T-helper 1 cell treated with Interleukin-12 subunit alpha and Interleukin-12 subunit beta and Interleukin-4 antibody, amounts not matched to agents 30 ng/mL and 1 ng/mL, for 36 hours (primary cell): ENCODE results near the gene DENND1B. TPM values are rescaled to one million over a fixed set of nuclear protein-coding genes. Genes with fewer than 3 reads are reported as not detected.
"Not testable (repeated sequence)": the region's sequence is repeated elsewhere in the genome, so short reads cannot be mapped to it uniquely, and the experiment has no call there.

ENCODE experiments used
- intact Hi-C: fragments of 100-400 bp; cut with micrococcal nuclease; formaldehyde crosslinking; loops from one replicate; pipeline ENCODE4 v1.15.1; 2024
- total RNA-seq: library from RNA; stranded (reverse); gene quantifications from 2 replicates; pipeline ENCODE4 v1.2.3, GENCODE V29; 2022

Gene DENND1B
- total RNA-seq, 1 donor from 2014 or later = 27.8 TPM

- intact Hi-C loops = loop anchor here (1.0 kb wide), 1 partner anchor 8 kb away; no protein-coding TSS in a partner anchor
These were observed 11.0 kb upstream of the DENND1B start for GRCh38 chr1:197786280-197786679.

- intact Hi-C loops = no loop called here
These were observed 8.2 kb upstream of the DENND1B start for GRCh38 chr1:197783510-197783948.

- intact Hi-C loops = no loop called here
These were observed 7.6 kb upstream of the DENND1B start for GRCh38 chr1:197782722-197783360.

GRCh38 chr1:197781968-197782721 lies 6.9 kb upstream of the DENND1B start:
- intact Hi-C loops = no loop called here

- intact Hi-C loops = loop anchor here (1.0 to 10.0 kb wide), 7 partner anchors 163 to 1307 kb away; partner anchors contain the start of gene ASPM
These were observed 4.6 kb upstream of the DENND1B start for GRCh38 chr1:197779921-197780320.

GRCh38 chr1:197778366-197778945 lies 3.2 kb upstream of the DENND1B start:
- intact Hi-C loops = loop anchor here (1.0 to 10.0 kb wide), 7 partner anchors 8 to 1309 kb away; partner anchors contain the start of gene ASPM

- intact Hi-C loops = loop anchor here (1.0 to 10.0 kb wide), 12 partner anchors 92 to 1397 kb away; partner anchors contain the start of genes ASPM, C1orf53 and NEK7
These were observed 1.2 kb upstream of the DENND1B start for GRCh38 chr1:197776351-197777105.

- intact Hi-C loops = loop anchor here (2.0 to 10.0 kb wide), 8 partner anchors 14 to 1313 kb away; partner anchors contain the start of gene ASPM
These were observed 606 bp downstream of the DENND1B start for GRCh38 chr1:197774466-197775281.

GRCh38 chr1:197773856-197774255 lies 1.4 kb downstream of the DENND1B start:
- intact Hi-C loops = loop anchor here (2.0 to 10.0 kb wide), 3 partner anchors 13 to 751 kb away; no protein-coding TSS in a partner anchor

GRCh38 chr1:197771904-197772556 lies 3.2 kb downstream of the DENND1B start:
- intact Hi-C loops = loop anchor here (10.0 kb wide), 1 partner anchor 753 kb away; no protein-coding TSS in a partner anchor

- intact Hi-C loops = loop anchor here (10.0 kb wide), 1 partner anchor 753 kb away; no protein-coding TSS in a partner anchor
These were observed 3.9 kb downstream of the DENND1B start for GRCh38 chr1:197771386-197771785.

GRCh38 chr1:197770243-197770642 lies 5.0 kb downstream of the DENND1B start:
- intact Hi-C loops = loop anchor here (10.0 kb wide), 1 partner anchor 755 kb away; no protein-coding TSS in a partner anchor

- intact Hi-C loops = no loop called here
These were observed 6.0 kb downstream of the DENND1B start for GRCh38 chr1:197769287-197769686.

- intact Hi-C loops = no loop called here
These were observed 7.1 kb downstream of the DENND1B start for GRCh38 chr1:197768014-197768805.

GRCh38 chr1:197763769-197764168 lies 11.5 kb downstream of the DENND1B start:
- intact Hi-C loops = no loop called here

- intact Hi-C loops = no loop called here
These were observed 12.0 kb downstream of the DENND1B start for GRCh38 chr1:197763307-197763706.

- intact Hi-C loops = loop anchor here (2.0 kb wide), 1 partner anchor 13 kb away; the partner anchor contains the start of gene DENND1B
These were observed 13.6 kb downstream of the DENND1B start for GRCh38 chr1:197761654-197762053.

GRCh38 chr1:197755553-197755952 lies 19.7 kb downstream of the DENND1B start:
- intact Hi-C loops = not testable (repeated sequence)
